ENCODE results near the gene ICAM5.
"Not testable (repeated sequence)": the region's sequence is repeated elsewhere in the genome, so short reads cannot be mapped to it uniquely, and the experiment has no call there.

The ICAM5 gene, protein sequence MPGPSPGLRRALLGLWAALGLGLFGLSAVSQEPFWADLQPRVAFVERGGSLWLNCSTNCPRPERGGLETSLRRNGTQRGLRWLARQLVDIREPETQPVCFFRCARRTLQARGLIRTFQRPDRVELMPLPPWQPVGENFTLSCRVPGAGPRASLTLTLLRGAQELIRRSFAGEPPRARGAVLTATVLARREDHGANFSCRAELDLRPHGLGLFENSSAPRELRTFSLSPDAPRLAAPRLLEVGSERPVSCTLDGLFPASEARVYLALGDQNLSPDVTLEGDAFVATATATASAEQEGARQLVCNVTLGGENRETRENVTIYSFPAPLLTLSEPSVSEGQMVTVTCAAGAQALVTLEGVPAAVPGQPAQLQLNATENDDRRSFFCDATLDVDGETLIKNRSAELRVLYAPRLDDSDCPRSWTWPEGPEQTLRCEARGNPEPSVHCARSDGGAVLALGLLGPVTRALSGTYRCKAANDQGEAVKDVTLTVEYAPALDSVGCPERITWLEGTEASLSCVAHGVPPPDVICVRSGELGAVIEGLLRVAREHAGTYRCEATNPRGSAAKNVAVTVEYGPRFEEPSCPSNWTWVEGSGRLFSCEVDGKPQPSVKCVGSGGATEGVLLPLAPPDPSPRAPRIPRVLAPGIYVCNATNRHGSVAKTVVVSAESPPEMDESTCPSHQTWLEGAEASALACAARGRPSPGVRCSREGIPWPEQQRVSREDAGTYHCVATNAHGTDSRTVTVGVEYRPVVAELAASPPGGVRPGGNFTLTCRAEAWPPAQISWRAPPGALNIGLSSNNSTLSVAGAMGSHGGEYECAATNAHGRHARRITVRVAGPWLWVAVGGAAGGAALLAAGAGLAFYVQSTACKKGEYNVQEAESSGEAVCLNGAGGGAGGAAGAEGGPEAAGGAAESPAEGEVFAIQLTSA

DNA sequence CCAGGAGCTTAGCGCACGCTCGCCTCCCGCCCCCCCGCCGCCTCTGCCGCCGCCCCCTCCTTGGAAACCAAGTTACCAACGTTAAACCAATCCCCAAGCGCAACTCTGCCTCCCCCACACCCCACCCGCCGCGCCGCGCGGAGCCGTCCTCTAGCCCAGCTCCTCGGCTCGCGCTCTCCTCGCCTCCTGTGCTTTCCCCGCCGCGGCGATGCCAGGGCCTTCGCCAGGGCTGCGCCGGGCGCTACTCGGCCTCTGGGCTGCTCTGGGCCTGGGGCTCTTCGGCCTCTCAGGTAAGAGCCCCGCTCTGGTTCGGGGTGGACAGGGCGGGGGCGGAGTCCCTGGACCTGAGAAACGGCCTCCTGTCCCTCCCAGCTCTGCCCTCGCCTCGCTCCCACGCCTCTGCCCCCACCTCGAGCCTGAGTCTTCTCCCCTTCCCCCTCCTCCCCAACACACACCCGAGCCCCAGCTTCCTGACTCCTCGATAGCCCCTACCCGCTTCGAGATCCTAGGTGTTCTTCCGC is at the start of gene ICAM5:
Gene ICAM5, plus strand, starts transcription at position 117 of the 521 bp plus-strand sequence. Its CDS starts 92 bp downstream, at position 209.
- no peak for FAIRE-seq

DNA sequence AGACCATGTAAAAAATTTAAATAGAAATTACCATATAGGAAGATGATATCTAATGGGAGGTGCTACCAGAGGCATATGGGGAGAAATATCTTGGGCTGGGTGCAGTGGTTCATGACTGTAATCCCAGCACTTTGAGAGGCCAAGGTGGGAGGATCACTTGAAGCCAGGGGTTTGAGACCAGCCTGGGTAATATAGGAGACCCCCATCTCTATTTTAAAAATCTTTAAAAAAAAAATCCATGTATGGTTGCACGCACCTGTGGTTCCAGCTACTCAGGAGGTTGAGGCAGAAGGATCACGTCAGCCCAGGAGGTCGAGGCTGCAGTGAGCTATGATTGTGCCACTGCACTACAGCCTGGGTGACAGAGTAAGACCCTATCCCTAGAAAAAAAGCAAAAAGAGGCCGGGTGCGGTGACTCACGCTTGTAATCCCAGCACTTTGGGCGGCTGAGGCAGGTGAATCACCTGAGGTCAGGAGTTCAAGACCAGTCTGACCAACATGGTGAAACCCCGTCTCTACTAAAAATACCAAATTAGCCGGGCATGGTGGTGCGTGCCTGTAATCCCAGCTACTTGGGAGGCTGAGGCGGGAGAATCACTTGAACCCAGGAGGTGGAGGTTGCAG is 47.8 kb upstream of the ICAM5 start:
- not testable (repeated sequence) for FAIRE-seq

DNA sequence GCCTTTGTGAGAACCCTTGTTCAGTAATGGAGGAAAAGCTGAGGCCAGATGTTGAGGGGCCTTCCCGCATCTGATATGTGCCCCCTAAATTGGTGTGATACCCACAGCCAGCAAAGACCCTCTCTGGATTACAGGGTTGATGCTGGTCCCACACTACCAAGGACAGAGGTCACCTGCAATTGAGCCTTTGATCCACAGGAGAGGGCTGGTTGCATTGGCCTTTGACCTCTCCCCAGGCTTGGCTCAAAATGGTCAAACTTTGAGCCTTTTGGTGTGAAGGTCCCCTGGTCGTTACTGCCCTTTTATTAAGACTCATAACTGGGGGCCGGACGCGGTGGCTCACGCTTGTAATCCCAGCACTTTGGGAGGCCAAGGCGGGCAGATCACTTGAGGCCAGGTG is 46.1 kb upstream of the ICAM5 start:
- FAIRE-seq: no peak

DNA sequence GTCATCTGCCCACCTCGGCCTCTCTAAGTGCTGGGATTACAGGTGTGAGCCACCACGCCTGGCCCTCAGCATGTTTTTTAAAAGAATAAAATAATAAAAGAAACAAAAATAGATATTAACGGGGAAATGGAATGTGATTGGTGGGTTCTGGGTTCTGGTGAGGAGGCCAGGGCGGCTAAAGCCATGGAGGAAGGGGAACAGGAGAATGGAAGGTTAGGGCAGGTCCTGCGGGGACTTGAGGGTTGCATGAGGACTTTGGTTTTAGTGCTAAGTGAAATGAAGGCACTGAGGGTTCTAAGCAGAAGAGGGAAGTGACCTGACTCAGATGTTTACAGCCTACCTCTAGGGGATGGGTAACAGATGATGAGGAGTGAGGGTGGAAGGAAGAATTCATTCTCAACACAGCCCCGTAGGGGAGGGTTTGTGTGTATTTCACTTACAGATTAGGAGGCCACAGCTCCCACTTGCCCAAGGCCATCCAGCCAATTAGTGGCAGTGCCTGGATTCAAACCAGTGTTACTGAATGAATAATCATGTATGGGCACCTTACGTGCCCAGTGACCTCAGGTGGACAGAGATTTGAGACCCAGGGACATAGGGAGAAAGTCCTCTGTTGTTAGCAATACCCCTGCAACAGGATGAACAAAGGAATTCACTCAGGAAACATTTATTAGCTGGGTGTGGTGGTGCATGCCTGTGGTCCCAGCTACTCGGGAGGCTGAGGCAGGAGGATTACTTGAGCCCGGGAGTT is 44.4 kb upstream of the ICAM5 start:
- no peak for FAIRE-seq

DNA sequence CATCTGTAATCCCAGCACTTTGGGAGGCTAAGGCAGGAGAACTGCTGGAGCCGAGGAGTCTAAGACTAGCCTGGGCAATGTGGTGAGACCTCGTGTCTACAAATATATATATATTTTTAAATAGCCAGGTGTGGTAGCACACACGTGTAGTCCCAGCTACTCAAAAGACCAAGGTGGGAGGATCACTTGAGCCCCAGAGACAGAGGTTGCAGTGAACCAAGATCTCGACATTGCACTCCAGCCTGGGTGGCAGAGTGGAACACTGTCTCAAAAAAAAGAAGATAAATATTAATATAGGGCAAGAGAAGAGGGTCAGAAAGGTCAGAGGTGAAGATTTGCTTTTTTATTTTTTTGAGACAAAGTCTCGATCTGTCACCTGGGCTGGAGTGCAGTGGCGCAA is 43.2 kb upstream of the ICAM5 start:
- no peak for FAIRE-seq

DNA sequence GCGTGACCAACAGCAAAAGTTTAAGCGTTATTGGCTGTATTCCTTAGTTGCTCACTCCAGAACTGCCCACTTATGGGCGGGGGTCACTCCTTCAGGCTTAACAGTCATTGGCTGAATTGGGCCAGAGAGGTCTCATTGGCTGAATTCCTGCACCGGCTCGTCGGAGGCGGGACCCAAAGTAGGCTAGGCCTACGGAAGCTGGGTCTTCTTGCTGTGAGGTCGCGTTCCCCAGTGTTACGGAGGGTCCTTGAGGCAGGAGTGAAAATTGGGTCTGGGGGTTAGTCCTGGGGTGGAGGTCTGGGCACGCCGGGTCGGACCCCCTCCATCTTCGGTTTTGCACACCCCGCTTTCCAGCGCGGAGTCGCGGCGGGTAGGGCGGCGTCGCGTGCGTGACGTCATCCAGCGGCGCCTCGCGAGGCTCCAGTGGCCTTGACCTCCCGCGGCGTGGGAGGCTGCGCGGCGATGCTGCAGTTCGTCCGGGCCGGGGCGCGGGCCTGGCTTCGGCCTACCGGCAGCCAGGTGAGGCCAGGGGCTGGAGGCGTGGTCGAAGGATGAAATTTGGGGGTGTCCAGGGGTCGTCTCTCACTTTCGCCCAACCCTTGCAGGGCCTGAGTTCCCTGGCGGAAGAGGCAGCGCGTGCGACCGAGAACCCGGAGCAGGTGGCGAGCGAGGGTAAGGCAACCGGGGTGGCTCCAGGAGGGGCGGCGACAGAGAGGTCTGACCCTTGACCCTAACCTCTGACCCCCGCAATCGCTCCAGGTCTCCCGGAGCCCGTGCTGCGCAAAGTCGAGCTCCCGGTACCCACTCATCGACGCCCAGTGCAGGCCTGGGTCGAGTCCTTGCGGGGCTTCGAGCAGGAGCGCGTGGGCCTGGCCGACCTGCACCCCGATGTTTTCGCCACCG is 37.7 kb upstream of the ICAM5 start, which contains the start of gene MRPL4:
Gene MRPL4, plus strand, starts transcription at position 423 of the 903 bp plus-strand sequence. Its CDS starts 40 bp downstream, at position 463.
- FAIRE-seq: peak; percentile 99

DNA sequence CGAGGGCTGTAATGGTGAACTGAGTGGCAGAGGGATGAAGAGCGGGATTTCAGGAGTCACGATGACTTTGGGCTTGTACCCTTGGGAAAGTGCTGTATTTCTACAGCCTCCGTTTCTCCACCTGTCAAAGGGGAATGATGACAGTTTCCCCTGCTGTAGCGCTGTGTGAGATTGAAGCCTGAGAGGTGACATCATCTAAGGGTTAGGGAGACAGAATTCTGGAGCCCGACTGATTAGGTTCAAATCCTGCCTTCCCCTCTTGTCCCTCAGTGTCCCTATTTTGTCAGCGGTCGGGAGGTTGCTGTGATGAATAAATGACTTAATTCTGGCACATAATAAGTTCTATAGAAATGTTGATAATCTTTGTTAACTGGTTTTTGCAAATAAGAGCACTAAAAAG is 37.0 kb upstream of the ICAM5 start:
- no peak for FAIRE-seq

DNA sequence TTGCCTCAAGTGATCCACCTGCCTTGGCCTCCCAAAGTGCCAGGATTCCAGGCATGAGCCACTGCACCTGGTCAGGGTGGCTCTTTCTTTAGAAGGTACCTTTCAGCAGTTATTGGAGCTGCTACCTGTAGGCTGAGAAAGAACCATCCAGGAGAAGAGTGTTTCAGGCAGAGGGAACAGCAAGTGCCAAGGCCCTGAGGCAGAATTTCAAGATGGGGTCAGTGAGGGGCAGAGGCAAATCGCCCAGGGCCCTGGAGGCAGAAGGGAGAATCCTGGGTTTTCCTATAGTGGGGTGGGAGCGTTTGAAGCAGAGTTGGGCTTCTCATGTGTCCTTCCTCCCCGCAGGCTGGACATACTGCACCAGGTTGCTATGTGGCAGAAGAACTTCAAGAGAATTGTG is 35.5 kb upstream of the ICAM5 start:
- FAIRE-seq: no peak

DNA sequence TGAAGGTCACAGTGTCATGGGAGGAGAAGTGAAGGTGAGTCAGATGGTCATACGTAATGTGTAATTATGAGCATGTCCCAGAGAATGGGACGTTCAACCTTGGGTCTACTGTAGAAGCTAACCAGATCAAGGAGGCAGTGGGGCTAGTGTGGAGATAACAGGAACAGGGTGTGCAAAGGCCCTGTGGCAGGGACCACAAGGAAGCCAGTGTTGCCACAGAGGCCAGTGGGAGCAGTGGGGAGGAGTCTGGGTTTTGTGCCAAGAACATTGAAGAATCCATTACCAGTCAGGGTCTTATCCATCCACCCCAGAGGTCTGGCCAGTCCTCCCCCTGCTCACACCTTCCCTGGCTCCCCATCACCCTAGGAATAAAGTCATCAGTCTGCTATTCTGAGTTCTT is 34.4 kb upstream of the ICAM5 start:
- FAIRE-seq: no peak

DNA sequence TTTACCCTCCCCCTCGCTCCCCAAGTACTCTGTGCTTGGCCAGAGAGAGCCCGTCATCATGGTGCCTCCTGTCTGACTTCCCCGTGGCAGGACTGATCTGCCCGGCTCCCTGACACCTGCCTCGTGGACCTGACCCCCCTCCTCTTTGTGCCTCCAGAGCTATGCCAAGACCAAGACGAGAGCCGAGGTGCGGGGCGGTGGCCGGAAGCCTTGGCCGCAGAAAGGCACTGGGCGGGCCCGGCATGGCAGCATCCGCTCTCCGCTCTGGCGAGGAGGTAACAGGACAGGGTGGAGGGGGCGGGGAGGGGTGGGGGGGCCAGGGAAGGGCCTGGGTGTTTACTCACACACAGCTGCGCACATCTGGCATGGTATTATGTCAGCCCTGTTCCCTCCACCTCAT is 33.2 kb upstream of the ICAM5 start:
- no peak for FAIRE-seq

DNA sequence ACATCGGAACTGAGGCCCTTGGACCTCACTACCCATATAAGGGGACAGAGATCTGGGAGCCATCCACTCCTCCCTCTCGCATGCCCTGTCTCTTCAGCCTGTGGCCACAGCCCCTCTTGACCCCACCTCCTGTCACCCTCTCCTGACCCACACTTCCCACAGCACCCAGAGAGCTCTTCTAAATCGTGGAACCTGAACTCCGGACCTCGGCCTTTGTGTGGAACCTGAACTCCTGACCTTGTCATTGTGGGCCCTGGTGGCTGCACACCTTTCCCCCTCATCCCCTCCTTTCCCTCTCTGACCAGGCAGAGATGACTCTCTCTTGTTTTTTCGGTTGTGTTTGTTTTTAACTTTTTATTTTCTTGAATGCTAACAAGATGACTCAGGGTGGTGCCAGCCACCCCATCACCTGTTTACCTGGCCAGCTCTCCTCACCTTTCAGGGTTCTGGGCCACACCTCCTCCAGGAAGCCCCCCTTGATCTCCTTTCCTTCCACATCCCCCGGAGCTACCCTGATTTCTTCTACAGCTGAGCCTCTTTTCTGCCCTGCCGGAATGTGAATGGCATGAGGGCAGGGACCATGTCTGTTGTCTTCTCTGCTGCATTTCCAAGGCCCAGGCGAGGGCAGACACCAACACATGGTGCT is 32.7 kb upstream of the ICAM5 start:
- no peak for FAIRE-seq

DNA sequence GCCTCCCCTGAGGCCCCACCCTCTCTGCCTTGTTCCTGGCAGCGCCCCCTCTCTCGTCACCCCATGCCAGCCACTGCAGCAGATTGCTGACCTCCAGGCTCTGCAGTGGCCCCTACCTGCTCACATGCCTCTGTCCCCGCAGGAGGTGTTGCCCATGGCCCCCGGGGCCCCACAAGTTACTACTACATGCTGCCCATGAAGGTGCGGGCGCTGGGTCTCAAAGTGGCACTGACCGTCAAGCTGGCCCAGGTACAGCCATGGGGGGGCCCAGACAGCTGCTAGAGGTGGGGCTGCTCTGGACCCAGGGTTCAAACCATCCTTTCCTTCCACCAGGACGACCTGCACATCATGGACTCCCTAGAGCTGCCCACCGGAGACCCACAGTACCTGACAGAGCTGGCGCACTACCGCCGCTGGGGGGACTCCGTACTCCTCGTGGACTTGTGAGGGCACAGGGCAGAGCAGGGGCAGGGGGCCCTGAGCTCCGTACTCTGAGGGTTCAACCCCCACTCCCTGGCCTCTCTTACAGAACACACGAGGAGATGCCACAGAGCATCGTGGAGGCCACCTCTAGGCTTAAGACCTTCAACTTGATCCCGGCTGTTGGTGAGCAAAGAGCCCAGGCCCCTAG is 31.6 kb upstream of the ICAM5 start:
- no peak for FAIRE-seq

DNA sequence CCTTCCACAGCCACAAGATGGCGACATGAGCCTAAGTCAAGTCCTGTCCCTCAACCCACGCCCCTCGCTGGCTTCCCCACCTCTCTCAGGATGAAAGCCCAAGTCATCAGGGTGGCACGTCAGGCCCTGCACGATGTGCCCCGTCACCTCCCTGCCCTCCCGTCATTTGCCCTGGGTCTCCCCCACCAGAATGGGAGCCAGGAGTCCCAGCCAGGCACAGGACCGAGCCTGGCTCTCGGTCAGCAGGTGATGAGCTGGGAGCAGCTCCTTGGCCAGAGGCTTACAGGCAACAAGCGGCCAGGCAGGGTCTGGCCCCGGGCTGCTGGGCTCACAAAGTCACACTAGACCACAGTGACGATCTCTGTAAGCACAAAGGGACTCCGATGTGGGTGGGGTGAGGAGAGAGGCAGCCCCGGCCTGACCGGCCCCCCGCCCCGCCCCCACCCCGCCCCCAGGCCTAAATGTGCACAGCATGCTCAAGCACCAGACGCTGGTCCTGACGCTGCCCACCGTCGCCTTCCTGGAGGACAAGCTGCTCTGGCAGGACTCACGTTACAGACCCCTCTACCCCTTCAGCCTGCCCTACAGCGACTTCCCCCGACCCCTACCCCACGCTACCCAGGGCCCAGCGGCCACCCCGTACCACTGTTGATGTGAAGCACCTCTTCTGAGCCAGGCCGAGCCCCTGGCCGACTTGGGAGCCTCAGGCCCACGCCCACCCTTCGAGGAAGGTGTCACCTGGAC is 30.4 kb upstream of the ICAM5 start:
- FAIRE-seq: no peak

DNA sequence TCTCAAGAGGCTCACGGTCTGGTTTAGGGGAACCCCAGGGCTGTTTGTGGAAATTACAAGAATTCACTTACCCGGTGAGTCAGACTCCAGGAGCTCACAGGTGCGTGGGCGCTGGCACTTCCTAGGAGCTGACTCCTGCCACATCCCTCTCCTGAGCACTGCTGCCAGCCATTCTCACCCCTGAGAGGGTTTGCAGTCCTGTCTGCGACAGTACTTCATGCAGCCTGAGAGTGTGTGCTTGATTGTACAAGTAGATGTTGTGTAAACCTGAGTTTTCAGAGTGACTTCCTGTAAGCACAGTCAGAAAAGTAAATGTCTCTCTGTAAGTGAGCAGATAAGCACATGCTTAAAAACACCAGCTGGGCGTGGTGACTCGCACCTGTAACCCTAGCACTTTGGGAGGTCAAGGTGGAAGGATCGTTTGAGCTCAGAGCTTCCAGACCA is 29.6 kb upstream of the ICAM5 start:
- FAIRE-seq: no peak

DNA sequence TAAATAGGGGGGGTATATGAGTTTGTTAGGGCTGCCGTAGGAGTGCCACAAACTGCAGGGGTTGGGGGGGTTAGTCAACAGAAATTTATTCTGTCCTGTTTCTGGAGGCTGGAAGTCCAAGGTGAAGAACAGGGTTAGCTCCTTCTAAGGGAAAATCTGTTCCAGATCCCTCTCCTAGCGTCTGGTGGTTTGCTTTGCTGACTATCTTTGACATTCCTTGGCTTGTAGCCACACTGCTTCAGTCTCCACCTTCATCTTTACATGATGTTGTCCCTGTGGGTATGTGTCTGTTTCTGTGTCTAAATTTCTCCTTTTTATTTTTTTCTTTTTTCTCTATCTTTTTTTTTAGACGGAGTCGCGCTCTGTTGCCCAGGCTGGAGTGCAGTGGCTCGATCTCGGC is 27.0 kb upstream of the ICAM5 start:
- no peak for FAIRE-seq

DNA sequence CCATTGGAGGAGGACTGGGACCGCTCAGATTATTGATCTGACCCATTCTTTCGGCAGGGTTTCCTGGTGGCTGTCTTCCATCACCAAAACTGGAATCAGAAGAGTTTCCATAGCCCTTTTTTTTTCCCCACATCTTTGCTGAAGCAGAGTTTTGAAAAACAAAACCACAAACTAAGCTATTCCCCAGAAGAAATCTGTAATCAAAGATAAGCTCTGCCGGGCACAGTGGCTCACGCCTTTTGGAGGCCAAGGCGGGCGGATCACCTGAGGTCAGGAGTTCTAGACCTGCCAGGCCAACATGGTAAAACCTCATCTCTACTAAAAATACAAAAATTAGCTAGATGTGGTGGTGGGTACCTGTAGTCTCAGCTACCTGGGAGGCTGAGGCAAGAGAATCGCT is 23.0 kb upstream of the ICAM5 start:
- FAIRE-seq: no peak

DNA sequence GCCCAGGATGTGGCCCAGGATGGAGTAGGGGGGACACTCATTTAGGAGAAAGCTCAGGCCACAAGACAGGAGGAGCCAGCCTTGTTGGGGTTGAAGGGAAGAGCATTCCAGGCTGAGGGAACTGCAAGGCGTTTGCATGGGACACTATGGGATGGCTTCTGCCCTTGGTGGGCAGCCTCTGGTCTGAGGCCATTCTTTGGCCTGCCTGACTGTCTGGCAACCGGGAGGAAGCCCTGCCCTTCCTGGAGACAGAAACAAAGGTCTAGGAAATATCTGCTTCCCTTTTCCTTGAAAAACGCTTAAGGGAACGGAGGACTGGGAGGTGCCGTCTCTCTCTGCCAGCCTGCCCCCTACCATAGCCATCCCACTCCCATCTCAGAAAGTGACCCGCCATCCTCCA is 21.7 kb upstream of the ICAM5 start:
- no peak for FAIRE-seq

DNA sequence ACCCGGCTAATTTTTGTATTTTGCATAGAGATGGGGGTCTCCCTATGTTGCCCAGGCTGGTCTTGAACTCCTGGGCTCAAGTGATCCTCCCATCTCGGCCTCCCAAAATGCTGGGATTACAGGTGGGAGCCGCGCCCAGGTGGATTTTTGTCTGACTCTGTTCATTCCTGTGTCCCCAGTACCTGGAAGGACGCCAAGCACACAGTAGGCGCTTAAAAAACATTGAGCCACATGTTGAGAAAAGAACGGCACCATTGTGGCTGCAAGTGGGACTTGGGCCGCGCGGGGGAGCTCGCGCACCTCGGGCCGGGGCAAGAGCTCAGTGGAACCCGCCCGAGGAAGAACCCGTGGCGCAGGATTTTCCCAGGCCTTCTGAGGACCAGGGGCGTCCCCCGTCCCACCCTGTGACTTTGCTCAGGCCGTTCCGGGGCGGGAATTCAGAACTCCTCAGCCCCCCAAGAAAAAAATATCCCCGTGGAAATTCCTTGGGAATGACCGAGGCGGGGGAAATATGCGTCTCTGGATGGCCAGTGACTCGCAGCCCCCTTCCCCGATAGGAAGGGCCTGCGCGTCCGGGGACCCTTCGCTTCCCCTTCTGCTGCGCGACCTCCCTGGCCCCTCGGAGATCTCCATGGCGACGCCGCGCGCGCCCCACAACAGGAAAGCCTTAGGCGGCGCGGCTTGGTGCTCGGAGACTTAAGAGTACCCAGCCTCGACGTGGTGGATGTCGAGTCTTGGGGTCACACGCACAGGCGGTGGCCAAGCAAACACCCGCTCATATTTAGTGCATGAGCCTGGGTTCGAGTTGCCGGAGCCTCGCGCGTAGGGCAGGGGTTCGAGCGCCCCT is 20.2 kb upstream of the ICAM5 start:
- FAIRE-seq: no peak
